ENCODE results near the gene CRIP2. TPM values are rescaled to one million over a fixed set of nuclear protein-coding genes. Genes with fewer than 3 reads are reported as not detected.
A peak's percentile ranks its signal among the peaks of the same experiment; 100 is the strongest.

Gene CRIP2
- total RNA-seq, 1 donor from 2014 or later = 62.4 TPM

DNA sequence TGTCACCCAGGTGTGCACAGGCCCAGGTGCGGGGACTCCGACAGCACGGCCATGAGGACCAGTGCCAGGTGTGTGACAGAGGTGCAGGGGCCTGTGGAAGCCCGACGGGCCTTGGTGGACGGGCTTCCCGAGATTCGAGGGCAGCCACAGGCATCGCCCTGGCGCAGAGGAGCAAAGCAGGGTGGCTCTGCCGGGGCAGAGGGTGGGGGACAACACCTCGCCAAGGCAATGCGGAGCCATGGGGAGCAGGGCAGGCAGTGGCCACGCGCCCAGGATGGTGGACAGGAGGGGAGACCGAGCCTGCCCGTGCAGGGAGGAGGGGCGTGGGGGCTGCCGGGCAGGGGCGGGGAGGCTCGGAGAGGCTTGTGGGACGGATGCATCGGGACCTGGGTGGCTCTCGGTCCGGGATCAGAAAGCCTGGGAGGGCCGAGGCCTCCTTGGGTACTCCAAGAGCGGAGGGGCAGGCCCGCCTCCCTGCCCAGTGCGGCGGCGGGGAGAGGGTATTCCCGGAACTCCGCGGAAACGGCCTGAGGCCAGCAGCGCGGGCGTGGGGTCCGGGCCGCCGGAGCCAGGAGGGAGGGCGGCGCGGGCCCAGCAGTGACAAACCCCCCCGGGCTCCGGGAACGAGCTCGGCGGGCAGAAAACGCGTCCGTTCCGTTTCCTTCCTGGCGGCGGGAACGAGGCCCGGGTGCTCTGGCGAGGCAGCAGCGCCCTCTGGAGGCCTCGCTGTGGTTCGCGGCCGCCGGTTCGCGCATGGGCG is 53.4 kb downstream of the CRIP2 start:
- peak; percentile 74 for DNase-seq (ENCODE audit: low spot score)

DNA sequence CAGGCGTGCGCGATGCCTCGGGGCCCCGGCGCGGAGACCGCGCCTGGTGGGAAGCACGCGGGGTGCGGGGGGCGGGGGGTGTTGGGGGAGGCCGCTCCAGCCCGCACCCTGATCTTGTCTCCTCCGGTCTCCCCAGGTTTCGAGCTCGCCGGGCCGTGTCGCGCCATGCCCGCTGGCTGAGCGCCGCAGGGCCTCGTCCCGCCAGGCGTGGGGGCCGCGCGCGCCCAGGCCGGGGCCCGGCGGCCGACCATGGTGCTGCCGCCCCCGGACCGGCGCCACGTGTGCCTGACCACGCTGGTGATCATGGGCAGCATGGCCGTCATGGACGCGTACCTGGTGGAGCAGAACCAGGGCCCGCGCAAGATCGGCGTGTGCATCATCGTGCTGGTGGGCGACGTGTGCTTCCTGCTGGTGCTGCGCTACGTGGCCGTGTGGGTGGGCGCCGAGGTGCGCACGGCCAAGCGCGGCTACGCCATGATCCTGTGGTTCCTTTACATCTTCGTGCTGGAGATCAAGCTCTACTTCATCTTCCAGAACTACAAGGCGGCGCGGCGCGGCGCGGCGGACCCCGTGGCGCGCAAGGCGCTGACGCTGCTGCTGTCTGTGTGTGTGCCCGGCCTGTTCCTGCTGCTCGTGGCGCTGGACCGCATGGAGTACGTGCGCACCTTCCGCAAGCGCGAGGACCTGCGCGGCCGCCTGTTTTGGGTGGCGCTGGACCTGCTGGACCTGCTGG is 54.1 kb downstream of the CRIP2 start:
- DNase-seq (ENCODE audit: low spot score) = no peak

DNA sequence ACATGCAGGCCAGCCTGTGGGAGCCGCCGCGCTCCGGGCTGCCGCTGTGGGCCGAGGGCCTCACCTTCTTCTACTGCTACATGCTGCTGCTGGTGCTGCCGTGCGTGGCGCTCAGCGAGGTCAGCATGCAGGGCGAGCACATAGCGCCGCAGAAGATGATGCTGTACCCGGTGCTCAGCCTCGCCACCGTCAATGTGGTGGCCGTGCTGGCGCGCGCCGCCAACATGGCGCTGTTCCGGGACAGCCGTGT is 54.6 kb downstream of the CRIP2 start:
- DNase-seq (ENCODE audit: low spot score) = no peak

Other genes with a start within 250 kb of the CRIP2 start
- 33.0 TPM for gene BTBD6, start 226.3 kb upstream of the CRIP2 start, total RNA-seq (ENCODE audit: insufficient read depth, low replicate concordance)
- gene BRF1, start 173.8 kb upstream of the CRIP2 start, total RNA-seq (ENCODE audit: insufficient read depth, low replicate concordance) = 41.9 TPM
- gene PACS2, start 160.1 kb upstream of the CRIP2 start, total RNA-seq (ENCODE audit: insufficient read depth, low replicate concordance) = 17.8 TPM
- gene TEX22, start 76.3 kb upstream of the CRIP2 start, total RNA-seq (ENCODE audit: insufficient read depth, low replicate concordance) = not detected
- 30.3 TPM for gene MTA1, start 55.0 kb upstream of the CRIP2 start, total RNA-seq (ENCODE audit: insufficient read depth, low replicate concordance)
- gene CRIP1, start 12.1 kb downstream of the CRIP2 start, total RNA-seq (ENCODE audit: insufficient read depth, low replicate concordance) = 24.1 TPM
- gene TEDC1, start 16.4 kb downstream of the CRIP2 start, total RNA-seq (ENCODE audit: insufficient read depth, low replicate concordance) = 15.4 TPM
- gene TMEM121, start 51.8 kb downstream of the CRIP2 start, total RNA-seq (ENCODE audit: insufficient read depth, low replicate concordance) = 6.0 TPM

All from umbilical cord (tissue), 2 donors.